Amniotic epithelial cell (primary cell): Measurements from ENCODE around the gene UQCR11.

ENCODE experiments used
- DNase-seq: peaks from one replicate; pipeline ENCODE4 v3.0.0-alpha.2; 2010; ENCODE audit warnings: low read depth

The UQCR11 gene

DNA sequence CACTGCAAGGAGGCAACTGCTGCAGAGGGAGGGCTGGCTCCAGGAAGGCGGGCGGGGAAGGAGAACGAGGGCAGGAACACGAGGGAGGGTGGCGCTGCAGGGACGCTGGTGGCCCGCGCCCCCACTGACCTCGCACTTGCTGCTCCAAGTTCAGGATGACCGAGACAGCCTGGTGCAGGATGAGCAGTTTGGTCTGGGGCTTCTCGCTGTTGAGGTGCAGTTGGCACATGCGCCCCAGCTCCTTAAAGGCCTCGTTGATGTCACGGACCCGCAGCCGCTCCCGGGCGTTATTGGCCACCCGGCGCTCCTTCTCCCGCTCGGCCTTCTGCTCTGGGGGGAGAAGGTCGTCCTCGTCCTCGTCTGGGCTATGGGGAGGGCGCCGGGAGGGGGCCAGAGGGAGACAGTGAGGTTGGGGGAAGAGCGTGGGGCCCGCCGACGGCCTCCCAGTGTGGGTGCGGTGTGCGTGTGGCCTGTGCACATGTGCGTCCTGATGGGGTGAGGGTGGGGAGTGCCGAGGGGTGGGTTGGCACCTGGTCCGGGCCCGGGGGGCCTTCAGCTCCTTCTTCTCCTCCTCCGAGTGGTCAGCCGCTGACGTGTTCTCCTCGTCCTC is 10.0 kb upstream of the UQCR11 start:
- DNase-seq, result no peak

- DNase-seq, result no peak
These were observed 8.7 kb upstream of the UQCR11 start for GRCh38 chr19:1613808-1614570.

DNA sequence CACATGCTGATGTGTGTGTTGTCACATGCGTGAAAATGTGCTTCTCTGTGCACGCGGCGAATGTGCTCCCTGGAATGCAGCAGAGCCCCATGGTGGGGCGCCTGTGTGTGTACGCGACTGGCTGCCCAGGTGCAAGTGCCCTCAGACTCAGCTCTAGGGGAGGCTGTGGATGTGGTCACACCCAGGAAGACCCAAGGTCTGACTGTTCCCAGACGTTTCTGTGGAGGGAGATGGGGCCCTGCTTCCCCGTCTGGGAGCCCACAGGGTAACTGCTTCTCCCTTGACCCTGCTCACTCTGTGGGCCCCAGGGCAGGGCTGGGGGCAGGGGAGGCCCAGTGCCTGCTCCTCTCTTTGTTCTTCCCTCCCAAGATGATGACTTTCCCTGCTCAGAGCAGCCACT is 7.9 kb upstream of the UQCR11 start:
- DNase-seq, result no peak

GRCh38 chr19:1612114-1613086 is 7.1 kb upstream of the UQCR11 start:
- DNase-seq, result no peak

- no peak for DNase-seq
These were observed 6.1 kb upstream of the UQCR11 start for GRCh38 chr19:1611353-1611752.

DNA sequence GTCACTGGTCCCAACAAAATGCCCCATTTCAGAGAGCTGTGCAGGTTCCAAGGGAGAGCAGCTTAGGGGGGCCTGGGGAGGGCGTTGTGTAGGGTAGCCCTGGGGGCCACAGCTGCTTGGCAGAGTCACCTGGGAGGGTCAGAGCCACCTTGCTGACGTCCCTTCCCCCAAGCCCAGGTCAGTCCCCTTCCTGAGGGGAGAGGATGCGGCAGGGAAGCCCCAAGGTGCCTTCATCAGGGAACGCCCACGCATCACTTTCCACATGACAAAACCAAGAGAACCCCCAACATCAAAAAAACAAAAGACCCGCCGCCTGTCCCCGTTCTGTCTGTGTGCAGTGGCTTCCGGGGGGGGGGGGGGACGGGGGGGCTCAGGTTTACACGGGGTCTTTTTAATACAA is 5.3 kb upstream of the UQCR11 start:
- no peak for DNase-seq

DNA sequence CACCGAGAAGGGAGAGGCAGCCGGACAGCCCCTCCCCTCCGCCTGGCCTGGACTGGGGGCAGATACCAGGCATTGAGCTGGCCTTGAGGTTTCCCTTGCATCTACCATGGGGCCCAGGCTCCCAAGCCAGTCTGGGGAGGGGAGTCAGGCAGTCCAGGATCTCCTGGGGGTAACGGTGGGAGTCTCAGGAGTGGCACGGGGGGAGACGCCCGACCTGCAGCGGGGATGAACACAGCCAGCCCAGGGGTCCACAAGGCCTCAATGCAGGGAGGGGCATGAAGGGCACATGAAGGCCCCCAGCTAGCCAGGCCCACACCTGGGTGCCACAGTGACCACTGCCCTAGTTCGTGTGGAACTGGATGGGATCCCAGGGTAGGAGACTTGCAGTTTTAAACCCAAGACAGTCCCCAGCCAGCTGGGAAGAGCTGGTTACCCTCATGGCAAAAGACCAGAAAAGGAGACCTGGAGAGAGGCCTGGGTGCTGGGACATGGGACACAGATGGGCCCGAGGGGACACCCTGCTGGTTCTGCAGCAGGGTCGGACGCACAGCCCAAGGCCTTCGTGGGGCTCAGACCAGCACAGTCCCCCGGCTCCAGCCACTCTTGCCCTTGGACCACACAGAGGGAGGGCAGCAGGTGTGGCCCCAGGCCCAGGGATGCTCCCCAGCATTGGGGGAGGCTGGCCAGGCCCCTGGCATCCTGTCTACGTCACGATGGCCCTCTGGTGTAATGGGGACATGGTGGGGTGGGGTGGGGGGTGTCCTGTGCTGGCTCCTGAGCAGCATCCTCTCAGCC is 4.6 kb upstream of the UQCR11 start:
- DNase-seq, result no peak

- no peak for DNase-seq
These were observed 3.8 kb upstream of the UQCR11 start for GRCh38 chr19:1609103-1609396.

GRCh38 chr19:1608359-1609102 is 3.3 kb upstream of the UQCR11 start:
- DNase-seq, result no peak

DNA sequence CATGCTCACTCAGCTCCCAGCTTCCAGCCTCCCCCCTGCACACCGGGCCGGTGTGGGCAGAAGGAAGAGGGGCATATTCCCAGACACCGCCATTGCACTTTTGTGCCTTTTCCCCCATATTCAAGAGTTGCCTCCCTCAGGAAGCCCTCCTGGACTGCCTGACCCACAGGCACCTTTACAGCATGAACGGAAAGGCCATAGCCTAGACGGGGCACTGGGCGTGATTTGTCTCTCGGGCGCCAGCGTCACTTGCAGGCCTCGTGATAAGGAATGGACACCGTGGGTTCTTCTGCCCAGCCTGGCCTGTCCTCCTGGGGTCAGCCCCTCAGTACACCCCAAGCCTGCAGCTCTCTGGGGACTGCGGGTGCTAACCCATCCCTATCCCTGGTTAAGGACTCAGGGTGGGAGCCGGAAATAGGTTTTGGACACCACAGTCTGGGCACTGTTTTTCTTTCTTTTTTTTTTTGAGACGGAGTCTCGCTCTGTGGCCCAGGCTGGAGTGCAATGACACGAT is 933 bp upstream of the UQCR11 start:
- DNase-seq, result no peak

- DNase-seq, result no peak
These were observed 3.1 kb downstream of the UQCR11 start for GRCh38 chr19:1602091-1602707.

GRCh38 chr19:1601613-1602064 is 3.6 kb downstream of the UQCR11 start:
- DNase-seq, result no peak

- DNase-seq, result no peak
These were observed 5.8 kb downstream of the UQCR11 start for GRCh38 chr19:1599460-1599846.

- no peak for DNase-seq
These were observed 6.3 kb downstream of the UQCR11 start for GRCh38 chr19:1598777-1599459.

GRCh38 chr19:1593501-1593772 is 11.8 kb downstream of the UQCR11 start:
- DNase-seq, result no peak

GRCh38 chr19:1592755-1593500 is 12.3 kb downstream of the UQCR11 start, which contains the start of gene MBD3:
Gene MBD3, minus strand, starts transcription at chr19:1592865. Its CDS starts 234 bp downstream, at chr19:1592631.
- peak; percentile 85 for DNase-seq

GRCh38 chr19:1592024-1592754 is 13.1 kb downstream of the UQCR11 start:
- peak; percentile 80 for DNase-seq

GRCh38 chr19:1591421-1592023 is 13.7 kb downstream of the UQCR11 start:
- DNase-seq, result no peak
